OCI-LY3 (cell line): ENCODE results near the gene COG1.
"Not testable (repeated sequence)": the region's sequence is repeated elsewhere in the genome, so short reads cannot be mapped to it uniquely, and the experiment has no call there.

Source experiments
- H2AFZ ChIP-seq: fragments of 200-600, 300-600 bp; shearing (Covaris generic); 2 replicates; pipeline ENCODE4 v1.6.0; 2014; ENCODE audit warnings: antibody characterized with exemption, low read depth, low read length
- H3K27ac ChIP-seq: fragments of 200-600, 300-600 bp; sonication (generic); 2 replicates; pipeline ENCODE4 v1.5.1; 2014; ENCODE audit warnings: mild to moderate bottlenecking, low read length, moderate library complexity, mixed read lengths
- H3K27me3 ChIP-seq: fragments of 200-600, 300-600 bp; sonication (generic); 2 replicates; pipeline ENCODE4 v1.6.1; 2014; ENCODE audit warnings: low read depth, low read length, mixed read lengths
- H3K36me3 ChIP-seq: fragments of 200-600, 300-600 bp; sonication (generic); replicated peaks from 2 replicates; pipeline ENCODE3; 2014; ENCODE audit warnings: low read depth, low read length, mixed read lengths
- H3K4me1 ChIP-seq: fragments of 300-600, 200-600 bp; sonication (generic); 2 replicates; pipeline ENCODE4 v1.6.1; 2014; ENCODE audit warnings: low read length, mixed read lengths
- H3K4me2 ChIP-seq: fragments of 200-600, 300-600 bp; sonication (generic); 2 replicates; pipeline ENCODE4 v1.6.1; 2014; ENCODE audit warnings: low read length, mixed read lengths
- H3K4me3 ChIP-seq: fragments of 300-600, 200-600 bp; sonication (generic); 2 replicates; pipeline ENCODE4 v1.5.1; 2014; ENCODE audit warnings: antibody characterized with exemption, mild to moderate bottlenecking, low read length, moderate library complexity
- H3K79me2 ChIP-seq: fragments of 300-600, 200-600 bp; shearing (Covaris generic); 2 replicates; pipeline ENCODE4 v1.6.1; 2014; ENCODE audit warnings: mild to moderate bottlenecking, low read length, mixed read lengths
- H3K9ac ChIP-seq: fragments of 300-600, 200-600 bp; shearing (Covaris generic); 2 replicates; pipeline ENCODE4 v1.6.0; 2014; ENCODE audit warnings: mild to moderate bottlenecking, low read length, moderate library complexity
- H3K9me3 ChIP-seq: fragments of 200-600, 300-600 bp; shearing (Covaris generic); 2 replicates; pipeline ENCODE4 v1.6.1; 2014; ENCODE audit warnings: low read length, mixed read lengths; ENCODE audit not compliant: insufficient read depth
- H4K20me1 ChIP-seq: fragments of 200-600, 300-600 bp; sonication (generic); 2 replicates; pipeline ENCODE4 v1.6.1; 2016; ENCODE audit warnings: low read length, mixed read lengths; ENCODE audit not compliant: insufficient read depth
- EZH2phosphoT487 ChIP-seq: fragments of 200-600 bp; shearing (Covaris generic); IDR thresholded peaks from 2 replicates; pipeline ENCODE4 v1.6.1; 2018; ENCODE audit warnings: antibody characterized with exemption, mixed run types, low read depth
- TF ChIP-seq, protein P1 (sequence below): fragments of 200-600, 300-600 bp; sonication (generic); IDR thresholded peaks from 2 replicates; pipeline ENCODE4 v1.5.1; 2014; ENCODE audit warnings: antibody characterized with exemption, low read length, low read depth

The COG1 gene, protein sequence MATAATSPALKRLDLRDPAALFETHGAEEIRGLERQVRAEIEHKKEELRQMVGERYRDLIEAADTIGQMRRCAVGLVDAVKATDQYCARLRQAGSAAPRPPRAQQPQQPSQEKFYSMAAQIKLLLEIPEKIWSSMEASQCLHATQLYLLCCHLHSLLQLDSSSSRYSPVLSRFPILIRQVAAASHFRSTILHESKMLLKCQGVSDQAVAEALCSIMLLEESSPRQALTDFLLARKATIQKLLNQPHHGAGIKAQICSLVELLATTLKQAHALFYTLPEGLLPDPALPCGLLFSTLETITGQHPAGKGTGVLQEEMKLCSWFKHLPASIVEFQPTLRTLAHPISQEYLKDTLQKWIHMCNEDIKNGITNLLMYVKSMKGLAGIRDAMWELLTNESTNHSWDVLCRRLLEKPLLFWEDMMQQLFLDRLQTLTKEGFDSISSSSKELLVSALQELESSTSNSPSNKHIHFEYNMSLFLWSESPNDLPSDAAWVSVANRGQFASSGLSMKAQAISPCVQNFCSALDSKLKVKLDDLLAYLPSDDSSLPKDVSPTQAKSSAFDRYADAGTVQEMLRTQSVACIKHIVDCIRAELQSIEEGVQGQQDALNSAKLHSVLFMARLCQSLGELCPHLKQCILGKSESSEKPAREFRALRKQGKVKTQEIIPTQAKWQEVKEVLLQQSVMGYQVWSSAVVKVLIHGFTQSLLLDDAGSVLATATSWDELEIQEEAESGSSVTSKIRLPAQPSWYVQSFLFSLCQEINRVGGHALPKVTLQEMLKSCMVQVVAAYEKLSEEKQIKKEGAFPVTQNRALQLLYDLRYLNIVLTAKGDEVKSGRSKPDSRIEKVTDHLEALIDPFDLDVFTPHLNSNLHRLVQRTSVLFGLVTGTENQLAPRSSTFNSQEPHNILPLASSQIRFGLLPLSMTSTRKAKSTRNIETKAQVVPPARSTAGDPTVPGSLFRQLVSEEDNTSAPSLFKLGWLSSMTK

DNA sequence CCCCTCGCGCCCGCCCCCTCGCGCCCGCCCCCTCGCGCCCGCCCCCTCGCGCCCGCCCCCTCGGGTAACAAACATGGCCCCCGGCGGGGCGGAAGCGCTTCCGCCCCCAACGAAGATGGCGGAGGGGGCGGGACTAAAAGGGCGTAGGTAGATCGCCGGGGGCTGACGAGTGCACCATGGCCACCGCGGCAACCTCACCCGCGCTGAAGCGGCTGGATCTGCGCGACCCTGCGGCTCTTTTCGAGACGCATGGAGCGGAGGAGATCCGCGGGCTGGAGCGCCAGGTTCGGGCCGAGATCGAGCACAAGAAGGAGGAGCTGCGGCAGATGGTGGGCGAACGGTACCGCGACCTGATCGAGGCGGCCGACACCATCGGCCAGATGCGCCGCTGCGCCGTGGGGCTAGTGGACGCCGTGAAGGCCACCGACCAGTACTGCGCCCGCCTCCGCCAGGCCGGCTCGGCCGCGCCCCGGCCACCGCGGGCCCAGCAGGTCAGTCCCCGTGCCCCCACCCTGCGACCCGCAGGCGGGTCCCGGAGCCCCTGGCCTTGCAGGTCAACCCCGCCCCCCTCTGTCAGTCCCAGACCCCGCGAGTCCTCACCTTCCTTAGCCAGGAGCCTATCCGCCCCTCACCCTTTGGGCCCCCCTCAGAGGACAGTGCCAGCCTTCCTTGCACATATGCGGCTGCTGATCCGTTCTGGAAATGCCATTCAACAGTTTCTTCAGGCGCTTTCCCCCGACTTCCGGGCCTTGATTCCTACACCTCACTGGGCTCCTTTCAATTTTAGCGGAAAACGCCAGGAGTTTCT, at the start of gene COG1:
Gene COG1, plus strand, starts transcription at position 162 of the 808 bp plus-strand sequence. Its CDS starts 15 bp downstream, at position 177.
- Histone ChIP-seq H3K36me3 (peaks cover 16% of the 10 kb centered on the region), H4K20me1 (no peaks in the 10 kb centered on the region), H3K4me1 (peaks cover 13% of the 10 kb centered on the region), H3K4me2 (peak within 1 kb of the TSS; percentile 98), H3K27ac (peak within 1 kb of the TSS; percentile 79), H3K9ac (peak within 1 kb of the TSS; percentile 90), H3K79me2 (peaks cover 10% of the 10 kb centered on the region), H3K9me3 (no peaks in the 10 kb centered on the region), H2AFZ (peak within 1 kb of the TSS; percentile 99), H3K27me3 (no peaks in the 10 kb centered on the region), H3K4me3 (peak within 1 kb of the TSS; percentile 99)
- TF ChIP-seq EZH2phosphoT487: no peak
- TF ChIP-seq, protein P1, sequence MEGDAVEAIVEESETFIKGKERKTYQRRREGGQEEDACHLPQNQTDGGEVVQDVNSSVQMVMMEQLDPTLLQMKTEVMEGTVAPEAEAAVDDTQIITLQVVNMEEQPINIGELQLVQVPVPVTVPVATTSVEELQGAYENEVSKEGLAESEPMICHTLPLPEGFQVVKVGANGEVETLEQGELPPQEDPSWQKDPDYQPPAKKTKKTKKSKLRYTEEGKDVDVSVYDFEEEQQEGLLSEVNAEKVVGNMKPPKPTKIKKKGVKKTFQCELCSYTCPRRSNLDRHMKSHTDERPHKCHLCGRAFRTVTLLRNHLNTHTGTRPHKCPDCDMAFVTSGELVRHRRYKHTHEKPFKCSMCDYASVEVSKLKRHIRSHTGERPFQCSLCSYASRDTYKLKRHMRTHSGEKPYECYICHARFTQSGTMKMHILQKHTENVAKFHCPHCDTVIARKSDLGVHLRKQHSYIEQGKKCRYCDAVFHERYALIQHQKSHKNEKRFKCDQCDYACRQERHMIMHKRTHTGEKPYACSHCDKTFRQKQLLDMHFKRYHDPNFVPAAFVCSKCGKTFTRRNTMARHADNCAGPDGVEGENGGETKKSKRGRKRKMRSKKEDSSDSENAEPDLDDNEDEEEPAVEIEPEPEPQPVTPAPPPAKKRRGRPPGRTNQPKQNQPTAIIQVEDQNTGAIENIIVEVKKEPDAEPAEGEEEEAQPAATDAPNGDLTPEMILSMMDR: no peak

DNA sequence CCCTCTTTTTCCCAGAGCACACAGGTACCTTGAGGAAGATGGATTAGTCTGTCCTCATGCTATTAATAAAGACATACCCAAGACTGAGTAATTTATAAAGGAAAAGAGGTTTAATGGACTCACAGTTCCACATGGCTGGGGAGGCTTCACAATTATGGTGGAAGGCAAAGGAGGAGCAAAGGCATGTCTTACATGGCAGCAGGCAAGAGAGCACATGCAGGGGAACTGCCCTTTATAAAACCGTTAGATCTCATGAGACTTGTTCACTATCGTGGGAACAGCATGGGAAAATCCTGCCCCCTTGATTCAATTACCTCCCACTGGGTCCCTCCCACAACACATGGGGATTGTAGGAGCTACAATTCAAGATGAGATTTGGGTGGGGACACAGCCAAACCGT, 48.6 kb upstream of the COG1 start:
- not testable (repeated sequence) for H3K27me3 ChIP-seq, H3K4me2 ChIP-seq, H3K36me3 ChIP-seq, H3K4me3 ChIP-seq, H3K9ac ChIP-seq, H3K4me1 ChIP-seq, H3K9me3 ChIP-seq, H4K20me1 ChIP-seq, H3K79me2 ChIP-seq, H2AFZ ChIP-seq, H3K27ac ChIP-seq

DNA sequence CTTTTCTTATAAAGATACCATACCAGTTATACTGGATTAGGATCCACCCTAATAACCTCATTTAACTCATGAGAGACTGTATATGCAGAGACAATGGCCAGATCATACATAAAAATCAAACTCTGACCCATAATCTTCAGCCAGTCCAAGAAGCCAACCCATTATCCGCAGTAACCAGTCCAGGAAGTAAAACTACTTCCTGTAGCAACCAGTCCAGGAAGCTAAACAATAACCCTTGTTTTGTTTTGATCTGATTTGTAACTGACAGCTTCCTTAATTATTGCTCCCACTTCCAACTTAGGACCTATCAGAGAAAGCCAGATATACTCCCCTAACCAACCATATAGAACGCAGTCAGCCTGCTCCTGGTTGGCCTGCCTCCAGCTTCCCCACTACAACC, 47.2 kb upstream of the COG1 start:
- Histone ChIP-seq H3K27me3 (no peaks in the 10 kb centered on the region), H4K20me1 (no peaks in the 10 kb centered on the region), H3K4me2 (no peak overlapping the region), H3K4me1 (peaks cover 10% of the 10 kb centered on the region; the same call in 1 of the 2 replicates), H3K79me2 (no peaks in the 10 kb centered on the region), H3K27ac (no peak overlapping the region), H3K9ac (no peak overlapping the region), H3K36me3 (peaks cover 10% of the 10 kb centered on the region), H2AFZ (no peak overlapping the region), H3K9me3 (no peaks in the 10 kb centered on the region), H3K4me3 (no peak overlapping the region)
- TF ChIP-seq, protein P1: no peak
- TF ChIP-seq EZH2phosphoT487: no peak

GRCh38 chr17:73147791-73148190, 45.1 kb upstream of the COG1 start:
- not testable (repeated sequence) for H3K27me3 ChIP-seq, H2AFZ ChIP-seq, H3K4me2 ChIP-seq, H3K9ac ChIP-seq, H3K27ac ChIP-seq, H3K9me3 ChIP-seq, H3K4me3 ChIP-seq, H3K79me2 ChIP-seq, H4K20me1 ChIP-seq
- Histone ChIP-seq H3K36me3 (peaks cover 16% of the 10 kb centered on the region), H3K4me1 (peaks cover 31% of the 10 kb centered on the region)
